PC-9 (cell line): ENCODE measurements around the gene CACNB4.

Experiments used
- EZH2 ChIP-seq: fragments of 200-600 bp; sonication (generic); IDR thresholded peaks from 2 replicates; pipeline ENCODE4 v1.8.0; 2017; ENCODE audit warnings: antibody characterized with exemption, low read depth
- TF ChIP-seq, protein P1 (sequence below): fragments of 200-600 bp; sonication (generic); conservative IDR thresholded peaks from 2 replicates; pipeline ENCODE4 v1.6.1; 2017; ENCODE audit warnings: mixed run types, antibody characterized with exemption, mild to moderate bottlenecking, moderate library complexity

DNA sequence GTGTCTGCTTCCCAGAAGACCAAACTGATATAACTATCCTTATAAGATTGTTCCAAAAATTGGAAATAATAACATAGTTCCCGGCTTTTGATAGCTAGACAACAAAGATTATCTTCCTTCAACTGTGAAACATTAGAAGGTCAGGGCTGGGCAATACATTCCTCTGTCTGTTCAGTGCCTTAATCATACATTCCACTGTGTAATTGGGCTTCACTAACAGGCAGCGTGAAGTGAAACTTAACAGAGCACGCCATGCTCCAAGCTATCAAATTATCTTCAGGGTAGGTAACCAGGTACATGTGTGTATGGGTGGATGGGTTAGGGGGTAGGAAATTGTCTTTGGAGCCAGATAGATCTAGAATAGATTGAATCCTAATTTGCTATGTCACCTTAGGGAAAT lies 247.1 kb downstream of the CACNB4 start:
- TF ChIP-seq, protein P1, sequence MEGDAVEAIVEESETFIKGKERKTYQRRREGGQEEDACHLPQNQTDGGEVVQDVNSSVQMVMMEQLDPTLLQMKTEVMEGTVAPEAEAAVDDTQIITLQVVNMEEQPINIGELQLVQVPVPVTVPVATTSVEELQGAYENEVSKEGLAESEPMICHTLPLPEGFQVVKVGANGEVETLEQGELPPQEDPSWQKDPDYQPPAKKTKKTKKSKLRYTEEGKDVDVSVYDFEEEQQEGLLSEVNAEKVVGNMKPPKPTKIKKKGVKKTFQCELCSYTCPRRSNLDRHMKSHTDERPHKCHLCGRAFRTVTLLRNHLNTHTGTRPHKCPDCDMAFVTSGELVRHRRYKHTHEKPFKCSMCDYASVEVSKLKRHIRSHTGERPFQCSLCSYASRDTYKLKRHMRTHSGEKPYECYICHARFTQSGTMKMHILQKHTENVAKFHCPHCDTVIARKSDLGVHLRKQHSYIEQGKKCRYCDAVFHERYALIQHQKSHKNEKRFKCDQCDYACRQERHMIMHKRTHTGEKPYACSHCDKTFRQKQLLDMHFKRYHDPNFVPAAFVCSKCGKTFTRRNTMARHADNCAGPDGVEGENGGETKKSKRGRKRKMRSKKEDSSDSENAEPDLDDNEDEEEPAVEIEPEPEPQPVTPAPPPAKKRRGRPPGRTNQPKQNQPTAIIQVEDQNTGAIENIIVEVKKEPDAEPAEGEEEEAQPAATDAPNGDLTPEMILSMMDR, result no peak
- TF ChIP-seq EZH2, result no peak
